OCI-LY1 (cell line): ENCODE measurements around the gene SSH2.

Experiments
- CTCF ChIP-seq: fragments of 200-600 bp; sonication (generic), shearing (Covaris generic); IDR thresholded peaks from 2 replicates; pipeline ENCODE4 v1.5.1; 2017; ENCODE audit warnings: mild to moderate bottlenecking, antibody characterized with exemption, low read length, moderate library complexity, mixed read lengths
- EZH2 ChIP-seq: fragments of 200-600 bp; sonication (generic), shearing (Covaris generic); IDR thresholded peaks from 2 replicates; pipeline ENCODE4 v1.8.0; 2017; ENCODE audit warnings: borderline replicate concordance, mixed run types, mild to moderate bottlenecking, antibody characterized with exemption, low read length, moderate library complexity, mixed read lengths

DNA sequence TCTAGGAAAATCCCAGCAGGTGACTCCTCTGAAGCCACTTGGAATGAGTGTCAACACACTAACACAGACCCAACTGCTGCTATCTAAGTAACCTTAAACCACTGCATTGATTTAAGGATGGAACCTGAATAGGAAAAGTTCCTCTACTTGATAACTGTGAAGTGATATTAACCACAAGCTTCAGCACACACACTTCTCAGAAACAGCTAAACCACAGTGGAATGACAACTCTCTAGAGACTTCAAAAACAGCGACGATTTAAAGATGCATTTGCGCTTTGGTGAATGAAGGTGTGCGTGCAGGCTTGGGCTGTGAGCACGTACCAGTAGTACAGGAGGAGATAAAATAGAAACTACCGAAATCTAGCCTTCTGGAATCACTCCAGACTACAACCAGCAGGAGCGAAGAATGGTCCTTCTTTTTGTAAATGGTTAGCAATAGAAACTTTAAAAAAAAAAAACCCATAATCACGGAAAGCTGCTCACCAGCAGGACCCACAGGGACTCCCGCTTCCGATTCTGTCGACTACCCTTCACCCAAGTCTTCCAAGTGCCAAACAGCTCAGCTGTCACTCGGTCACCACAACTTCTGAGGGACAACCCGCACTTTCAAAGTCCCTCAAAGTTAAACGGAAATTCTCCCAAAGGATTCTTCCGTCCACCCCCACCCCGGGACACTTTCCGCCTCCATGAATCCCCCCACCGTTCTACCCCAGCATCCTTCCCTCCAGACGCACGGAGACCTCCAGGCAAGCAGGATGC is 169.6 kb downstream of the SSH2 start:
- no peak for TF ChIP-seq CTCF
- TF ChIP-seq EZH2 = no peak
